Hippocampal formation (tissue), 2 donors: ENCODE data around the gene OR2J1.
"Not testable (repeated sequence)": the region's sequence is repeated elsewhere in the genome, so short reads cannot be mapped to it uniquely, and the experiment has no call there.

Experiments used
- DNase-seq, 2 donors: peaks; one replicate each; lab custom pipeline; 2025; lab: John Stamatoyannopoulos, UW

Gene OR2J1

DNA sequence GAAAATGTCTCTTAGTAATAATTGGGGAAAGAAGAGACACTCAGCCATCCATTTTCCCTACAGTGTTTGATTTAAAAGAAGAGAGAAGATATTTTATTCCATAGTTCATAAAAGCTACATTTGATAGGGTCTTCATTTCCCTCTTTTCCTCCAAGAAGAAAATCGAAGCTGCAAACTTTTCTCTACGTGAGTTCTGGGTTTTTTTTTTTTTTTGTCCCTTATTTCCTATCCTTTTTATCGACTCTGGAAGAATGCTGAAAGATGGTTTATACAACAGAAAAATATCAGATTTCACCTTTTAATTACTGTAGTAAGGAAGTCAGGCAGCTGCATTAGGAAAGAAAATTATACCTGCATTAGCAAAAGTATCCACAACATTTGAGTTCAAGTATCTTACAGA is at the start of gene OR2J1:
Gene OR2J1 (plus strand): TSS at position 301 of the 400 bp plus-strand sequence. CDS start 1,453 bp downstream, outside the sequence.
- no peak for DNase-seq

DNA sequence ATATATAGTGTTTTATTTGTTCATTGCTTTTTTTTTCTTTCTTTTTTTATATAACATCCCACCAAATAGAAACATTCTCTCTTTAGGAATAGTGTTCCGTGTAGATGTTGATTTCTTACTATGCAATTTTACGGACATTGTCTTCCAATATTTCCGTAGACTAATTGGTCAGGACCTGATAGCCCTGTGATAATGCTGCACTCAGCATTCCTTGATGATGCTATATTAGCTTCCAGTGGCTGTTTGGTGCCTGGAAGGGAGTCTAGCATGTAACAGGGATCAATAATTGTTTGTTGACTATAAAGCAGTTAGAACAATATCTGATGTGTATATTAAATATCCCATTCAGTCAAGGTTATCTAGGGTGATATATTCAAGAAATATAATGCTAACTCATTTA is 47.6 kb upstream of the OR2J1 start:
- DNase-seq = no peak

DNA sequence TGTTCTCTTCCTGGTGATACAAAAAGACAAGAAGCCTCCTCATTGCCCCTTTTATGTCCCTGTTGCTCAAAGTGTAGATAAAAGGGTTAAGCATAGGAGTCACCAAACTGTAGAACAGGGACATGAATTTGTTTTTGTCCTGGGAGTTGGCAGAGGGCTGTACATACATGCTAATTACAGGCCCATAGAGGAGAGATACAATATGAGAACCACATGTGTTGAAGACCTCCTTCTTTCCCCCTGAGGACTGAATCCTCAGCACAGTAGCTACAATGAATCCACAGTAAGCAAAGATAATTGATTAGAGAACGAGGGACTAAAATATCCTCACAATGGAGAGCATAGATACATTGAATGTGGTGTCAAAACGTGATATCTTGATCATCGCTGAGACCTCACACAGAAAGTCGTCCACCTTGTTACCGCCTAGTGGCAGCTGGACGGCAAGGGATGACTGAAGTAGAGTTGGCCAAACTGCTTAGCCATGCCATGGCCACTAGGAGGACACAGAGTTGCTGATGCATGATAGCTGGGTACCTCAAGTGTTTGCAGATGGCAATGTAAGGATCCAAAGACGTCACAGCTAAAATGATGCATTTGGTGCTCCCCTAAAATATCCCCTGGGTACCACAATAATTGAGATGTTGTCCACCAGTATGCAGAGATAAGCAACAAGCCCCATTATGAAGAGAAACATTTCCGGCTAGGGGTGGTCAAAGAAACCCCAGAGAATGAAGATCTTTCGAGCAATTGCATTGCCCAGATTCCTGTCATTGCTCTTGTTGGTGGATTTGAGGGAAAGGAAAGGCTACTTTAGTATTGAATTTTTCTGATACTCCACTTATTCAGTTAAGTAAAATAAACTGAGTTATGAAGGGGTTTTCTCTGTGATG is 27.2 kb upstream of the OR2J1 start:
- DNase-seq = no peak

DNA sequence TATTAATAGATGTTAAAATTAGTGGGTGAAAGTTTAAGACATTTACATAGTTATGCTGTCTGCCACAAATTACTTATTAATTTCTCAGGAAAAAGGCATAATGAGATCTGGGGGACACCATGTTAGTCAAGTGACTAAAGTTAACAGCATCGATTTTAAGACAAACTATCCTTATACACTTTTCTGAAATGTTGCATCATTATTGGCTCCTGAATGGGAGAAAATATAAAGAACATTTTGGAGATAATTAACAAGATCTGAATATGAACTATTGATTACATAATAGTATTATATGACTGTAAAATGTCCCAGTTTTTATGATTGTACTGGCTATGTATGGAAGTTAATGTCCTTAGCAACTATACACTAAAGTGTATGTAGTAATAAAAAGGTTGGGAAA is 20.1 kb upstream of the OR2J1 start:
- no peak for DNase-seq

DNA sequence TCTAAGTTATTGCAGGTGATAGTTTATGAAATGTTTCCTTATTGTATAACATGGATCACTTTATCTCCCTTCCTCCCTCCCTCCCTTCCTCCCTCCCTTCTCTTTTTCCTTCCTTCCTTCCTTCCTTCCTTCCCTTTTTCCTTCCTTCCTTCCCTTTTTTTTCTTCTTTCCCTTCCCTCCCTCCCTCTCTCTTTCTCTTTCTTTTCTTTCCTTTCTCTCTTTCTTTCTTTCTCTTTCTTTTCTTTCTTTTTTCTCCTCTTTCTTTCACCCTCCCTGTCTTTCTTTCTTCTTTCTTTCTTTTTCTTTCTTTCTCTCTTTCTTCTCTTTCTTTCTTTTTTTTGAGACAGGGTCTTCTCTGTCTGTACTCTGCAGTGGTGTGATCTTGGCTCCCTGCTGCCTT is 18.0 kb upstream of the OR2J1 start:
- DNase-seq = no peak

DNA sequence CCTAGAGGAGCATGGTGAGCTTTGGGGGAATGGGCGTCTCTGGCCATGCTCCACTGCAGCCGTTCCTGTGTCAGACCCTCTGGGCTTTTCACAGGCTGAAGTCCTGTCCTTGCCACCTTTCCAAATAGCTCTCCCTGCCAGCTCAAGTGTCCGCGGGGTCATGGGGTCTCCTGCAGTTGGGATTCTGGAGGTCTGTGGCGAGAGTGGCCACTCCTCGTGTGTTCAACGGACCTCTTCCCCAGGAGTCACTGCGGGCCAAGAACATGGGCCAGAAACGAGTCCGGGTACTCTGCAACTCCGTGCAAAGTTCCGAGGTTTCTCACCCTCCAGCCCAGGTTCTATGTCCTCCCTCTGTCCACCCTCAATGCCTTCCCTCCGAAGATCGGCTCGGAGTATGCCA is 16.8 kb upstream of the OR2J1 start:
- DNase-seq = no peak

DNA sequence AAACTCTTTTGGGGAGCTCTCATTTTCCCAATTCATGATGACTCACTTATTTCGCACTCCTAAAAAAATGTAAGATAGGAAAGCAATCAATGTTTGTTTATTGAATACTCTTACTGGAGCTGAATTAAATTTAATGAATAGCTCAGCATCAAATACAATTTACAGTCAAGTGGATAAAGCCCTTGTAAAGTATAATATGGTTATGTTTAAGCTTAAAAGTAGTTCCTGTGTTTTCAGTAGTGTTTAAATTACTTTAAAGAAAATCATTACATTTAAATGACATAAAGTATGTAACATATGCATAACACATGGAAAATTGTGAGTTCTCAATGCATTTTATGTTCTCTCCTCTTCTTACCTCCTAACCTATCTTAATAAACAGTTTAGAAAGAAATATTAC is 12.1 kb upstream of the OR2J1 start, which contains the start of gene OR2B3:
Gene OR2B3 (minus strand): TSS at position 101 of the 400 bp plus-strand sequence. CDS start 65 bp downstream, at position 36.
- DNase-seq = no peak

DNA sequence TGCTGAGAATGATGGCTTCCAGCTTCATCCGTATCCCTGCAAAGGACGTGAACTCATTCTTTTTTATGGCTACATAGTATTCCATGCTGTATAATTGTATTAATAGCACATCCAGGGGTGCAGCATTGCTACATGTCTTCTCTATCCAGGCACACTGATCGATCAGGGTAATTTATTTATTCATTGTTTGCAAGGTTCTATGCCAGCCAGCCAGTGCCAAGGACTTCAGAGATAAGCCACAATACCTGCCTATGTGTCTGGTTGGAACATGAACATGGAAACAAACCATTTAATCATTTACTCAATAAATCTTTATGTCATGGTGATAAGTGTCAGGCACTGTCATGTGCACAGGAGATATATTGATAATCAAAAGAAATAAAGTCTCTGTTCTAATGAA is 6.3 kb upstream of the OR2J1 start:
- DNase-seq = no peak

DNA sequence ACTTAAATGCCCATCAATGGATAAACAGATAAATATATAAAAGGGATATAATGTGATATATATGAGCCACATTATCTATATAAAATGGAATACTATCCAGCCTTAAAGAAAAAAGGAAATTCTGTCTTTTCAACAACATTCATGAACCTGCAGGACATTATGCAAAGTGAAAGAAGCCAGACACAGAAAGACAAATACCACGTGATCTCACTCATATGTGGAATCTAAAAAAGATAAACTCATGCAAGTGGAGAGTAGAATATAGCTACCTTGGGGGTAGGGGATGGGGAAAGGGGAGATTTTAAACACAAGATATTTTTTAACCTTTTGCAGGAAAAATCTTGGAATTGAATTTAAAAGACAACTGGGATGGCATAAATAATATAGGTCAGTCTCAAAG is 1.5 kb upstream of the OR2J1 start:
- DNase-seq = no peak

DNA sequence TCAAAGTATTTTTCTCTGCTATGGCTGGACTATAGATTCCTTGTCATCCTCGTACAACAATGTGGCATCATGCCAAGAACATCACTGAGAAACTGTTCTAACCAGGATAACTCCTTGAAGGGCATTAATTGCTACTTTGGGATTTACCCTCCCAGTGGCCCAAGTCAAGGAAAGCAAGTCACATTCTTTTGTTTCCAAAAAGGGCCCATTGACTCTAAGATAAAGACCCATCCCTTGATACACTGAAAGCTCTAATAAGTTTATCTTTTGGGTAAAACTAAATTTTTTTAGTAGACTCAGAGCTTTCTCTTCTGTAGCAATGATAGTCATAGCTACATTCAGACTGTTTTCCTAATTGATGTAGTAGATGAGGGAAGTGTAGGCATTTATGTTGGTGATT is 8.5 kb downstream of the OR2J1 start, which contains the start of gene OR2J3:
Gene OR2J3 (plus strand): TSS at position 301 of the 400 bp plus-strand sequence. CDS start 3,833 bp downstream, outside the sequence.
- DNase-seq = no peak

DNA sequence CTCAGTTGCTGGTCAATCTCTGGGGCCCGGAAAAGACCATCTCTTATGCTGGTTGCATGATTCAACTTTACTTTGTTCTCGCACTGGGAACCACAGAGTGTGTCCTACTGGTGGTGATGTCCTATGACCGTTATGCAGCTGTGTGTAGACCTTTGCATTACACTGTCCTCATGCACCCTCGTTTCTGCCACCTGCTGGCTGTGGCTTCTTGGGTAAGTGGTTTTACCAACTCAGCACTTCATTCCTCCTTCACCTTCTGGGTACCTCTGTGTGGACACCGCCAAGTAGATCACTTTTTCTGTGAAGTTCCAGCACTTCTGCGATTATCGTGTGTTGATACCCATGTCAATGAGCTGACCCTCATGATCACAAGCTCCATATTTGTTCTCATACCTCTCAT is 12.8 kb downstream of the OR2J1 start:
- DNase-seq = no peak

DNA sequence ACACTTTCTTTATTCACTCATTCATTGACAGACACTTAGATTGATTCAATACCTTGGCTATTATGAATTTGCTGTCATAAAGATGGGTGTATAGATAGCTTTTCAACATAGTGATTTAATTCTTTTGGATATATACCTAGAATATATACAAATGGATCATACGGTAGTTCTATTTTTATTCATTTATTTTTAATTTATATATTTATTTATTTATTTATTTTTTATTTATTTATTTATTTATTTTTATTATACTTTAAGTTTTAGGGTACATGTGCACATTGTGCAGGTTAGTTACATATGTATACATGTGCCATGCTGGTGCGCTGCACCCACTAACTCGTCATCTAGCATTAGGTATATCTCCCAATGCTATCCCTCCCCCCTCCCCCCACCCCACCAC is 15.7 kb downstream of the OR2J1 start:
- DNase-seq = not testable (repeated sequence)

DNA sequence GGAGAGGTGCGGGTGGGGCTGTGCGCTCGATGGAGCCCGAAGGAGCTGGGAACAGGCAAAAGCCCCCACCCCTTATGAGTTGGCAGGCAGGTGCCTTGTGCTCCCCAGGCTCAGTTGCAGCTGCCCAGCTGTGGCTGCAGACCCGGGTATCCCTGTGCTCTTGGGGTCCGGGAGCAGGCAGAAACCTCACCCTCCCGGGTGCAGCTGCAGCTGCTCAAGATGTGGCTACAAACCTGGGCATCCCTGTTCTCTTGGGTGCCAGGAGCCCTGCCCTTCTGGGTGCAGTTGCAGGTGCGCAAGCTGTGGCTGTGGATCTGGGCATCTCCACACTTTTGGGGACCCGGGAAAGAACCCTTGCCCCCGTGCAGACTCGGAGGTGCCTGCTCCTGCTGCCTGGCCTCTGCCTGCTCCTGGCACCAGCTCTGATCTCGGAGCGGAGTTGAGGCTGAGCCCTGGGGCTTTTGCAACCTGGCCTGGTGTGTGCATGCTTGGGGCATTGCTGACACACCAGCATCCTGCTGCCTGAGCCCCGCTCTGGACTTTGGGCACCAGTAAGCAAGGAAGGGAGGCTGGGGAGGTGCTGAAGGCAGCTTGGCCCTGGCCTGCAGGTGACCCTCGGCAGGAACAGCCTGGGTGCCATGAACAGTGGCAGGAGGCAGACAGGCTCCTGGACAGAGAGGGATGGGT is 30.2 kb downstream of the OR2J1 start:
- DNase-seq = no peak

DNA sequence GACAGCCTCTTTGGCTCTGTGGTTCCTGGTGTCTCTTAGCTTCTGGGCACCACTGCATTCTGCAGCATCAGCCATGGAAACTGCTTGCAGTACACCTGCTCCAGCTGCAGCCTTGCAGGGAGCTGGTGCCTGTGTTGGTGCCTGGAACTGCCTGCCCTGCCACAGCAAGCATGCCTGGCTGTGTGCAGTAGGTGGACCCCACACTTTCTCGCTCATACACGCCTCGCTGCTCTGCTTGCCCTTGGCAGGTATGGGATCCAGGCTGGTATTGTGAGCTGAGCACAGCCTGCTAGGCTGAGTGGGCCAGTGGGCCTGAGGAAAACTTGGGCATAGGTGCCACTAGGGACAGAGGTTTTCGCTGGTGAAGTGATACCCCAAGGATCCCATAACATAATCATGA is 31.4 kb downstream of the OR2J1 start:
- DNase-seq = no peak

DNA sequence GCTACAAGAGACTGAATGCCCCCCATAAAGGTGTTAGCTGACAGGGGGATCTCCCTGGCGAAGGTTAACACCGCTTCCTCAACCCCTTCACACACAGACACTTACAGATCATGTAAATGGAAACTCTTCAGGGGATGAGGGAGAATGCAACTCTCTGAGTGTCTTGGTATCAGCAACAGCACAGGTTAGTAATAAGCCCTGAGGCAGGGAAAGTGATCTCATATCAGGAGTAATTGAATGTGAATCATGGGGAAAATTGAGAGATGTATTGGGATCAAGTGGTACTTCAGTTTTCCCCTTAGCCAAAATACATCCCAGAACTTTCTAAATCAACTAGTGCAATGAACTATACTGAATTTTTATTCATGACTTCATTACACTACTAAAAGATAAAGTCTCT is 32.4 kb downstream of the OR2J1 start:
- DNase-seq = no peak

DNA sequence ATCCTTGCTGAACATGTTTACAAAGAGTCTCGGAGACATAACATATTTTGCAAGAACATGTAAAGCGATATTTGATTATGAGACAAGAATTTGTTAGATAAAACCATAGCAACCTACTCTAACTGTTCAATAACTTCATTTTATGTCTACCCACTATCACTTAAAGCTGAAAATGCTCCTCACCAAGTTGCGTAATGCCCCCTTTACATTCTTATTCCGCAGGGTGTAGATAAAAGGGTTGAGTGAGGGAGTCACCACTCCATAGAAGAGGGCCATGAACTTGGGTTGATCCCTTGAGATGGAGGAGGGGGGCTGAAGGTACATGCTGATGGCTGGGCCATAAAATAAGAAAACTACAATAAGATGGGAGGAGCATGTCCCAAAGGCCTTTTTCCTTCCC is 38.4 kb downstream of the OR2J1 start:
- DNase-seq = no peak

DNA sequence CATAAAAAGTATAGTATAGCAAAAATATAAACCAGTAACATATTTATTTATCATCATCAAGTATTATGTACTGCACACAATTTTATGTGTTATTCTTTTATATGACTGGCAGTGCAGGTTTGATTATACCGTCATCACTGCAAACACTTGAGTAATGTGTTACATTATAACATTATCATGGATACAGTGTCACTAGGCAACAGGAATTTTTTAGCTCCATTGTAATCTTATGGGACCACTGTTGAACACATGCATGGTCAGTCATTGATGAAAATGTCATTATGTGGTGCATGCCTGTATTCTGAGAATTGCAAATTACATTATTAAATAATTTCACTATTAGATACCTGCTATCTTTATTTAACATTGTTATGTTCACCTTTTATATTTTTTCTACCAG is 42.3 kb downstream of the OR2J1 start:
- DNase-seq = no peak

DNA sequence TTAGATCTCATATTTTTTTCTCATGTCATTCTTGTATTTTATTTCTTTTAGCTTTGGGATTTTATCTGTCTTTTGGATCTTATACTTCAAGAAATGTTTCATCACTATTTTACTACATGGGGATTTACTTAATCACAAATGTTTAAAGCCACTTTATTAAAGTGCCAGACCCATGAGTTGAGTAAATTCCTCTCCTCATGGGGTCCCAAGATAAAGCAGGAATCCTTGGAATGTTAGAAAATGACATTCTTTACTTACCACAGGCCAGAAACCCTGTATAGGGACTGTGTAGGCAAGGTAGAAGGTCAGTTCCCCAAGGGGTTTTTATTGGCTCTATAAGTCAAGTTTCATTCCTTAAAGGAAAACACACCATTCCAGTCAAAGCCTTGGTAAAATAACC is 43.0 kb downstream of the OR2J1 start:
- no peak for DNase-seq

DNA sequence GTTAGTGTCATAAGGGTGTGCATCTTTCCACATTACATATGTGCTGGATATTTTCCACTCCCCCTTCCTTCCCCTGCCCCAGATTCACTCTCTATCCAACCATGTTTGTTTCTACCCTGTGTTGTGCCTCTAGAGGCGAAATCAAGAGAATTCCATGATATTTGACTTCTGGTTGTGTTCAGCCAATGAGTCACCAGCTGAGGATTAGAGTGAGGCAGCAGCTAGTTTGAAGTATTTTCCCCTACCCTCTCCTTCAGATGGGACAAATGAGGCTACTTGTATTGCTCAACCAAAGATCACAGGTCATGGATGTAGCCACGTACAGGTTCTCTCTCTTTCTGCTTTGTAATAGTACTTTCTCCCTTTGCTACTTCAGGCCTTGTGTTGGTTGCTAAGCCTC is 46.9 kb downstream of the OR2J1 start:
- DNase-seq = no peak

DNA sequence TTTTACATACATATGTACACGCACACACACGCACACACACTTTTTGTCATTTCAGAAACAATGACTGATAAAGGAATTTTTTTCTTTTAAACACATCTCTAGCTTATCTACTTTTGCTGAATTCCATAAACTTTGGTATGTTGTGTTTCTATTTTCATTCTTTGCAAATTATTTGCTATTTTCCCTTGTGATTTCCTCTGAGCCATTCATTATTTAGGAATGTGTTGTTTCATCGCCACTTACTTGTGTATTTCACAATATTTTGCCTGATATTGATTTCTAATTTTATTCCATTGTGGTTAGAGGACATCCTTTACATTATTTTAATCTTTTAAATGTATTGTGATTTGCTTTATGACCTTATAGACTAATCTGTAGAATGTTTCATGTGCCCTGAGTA is 47.8 kb downstream of the OR2J1 start:
- no peak for DNase-seq

DNA sequence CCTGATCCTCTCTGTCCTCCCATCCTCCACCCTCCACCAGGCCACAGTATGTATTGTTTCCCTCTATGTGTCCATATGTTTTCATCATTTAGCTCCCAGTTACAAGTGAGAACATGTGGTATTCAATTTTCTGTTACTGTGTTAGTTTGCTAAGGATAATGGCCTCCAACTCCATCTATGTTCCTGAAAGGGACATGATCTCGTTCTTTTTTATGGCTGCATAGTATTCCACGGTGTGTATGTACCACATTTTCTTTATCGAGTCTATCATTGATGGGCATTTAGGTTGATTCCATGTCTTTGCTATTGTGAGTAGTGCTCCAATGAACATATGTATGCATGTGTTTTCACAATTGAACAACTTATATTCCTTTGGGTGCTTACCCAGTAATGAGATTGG is 50.2 kb downstream of the OR2J1 start:
- not testable (repeated sequence) for DNase-seq
